Measurements from ENCODE around the gene GLCCI1. TPM values are rescaled to one million over a fixed set of nuclear protein-coding genes. Genes with fewer than 3 reads are reported as not detected.

Gene GLCCI1
- total RNA-seq, 1 donor from 2014 or later, result 25.0 TPM

- Mint-ChIP-seq H3K4me1 (ENCODE audit: unreplicated experiment) (peaks cover 13% of the 10 kb centered on the region), H3K4me3 (no peak overlapping the region), H3K36me3 (no peaks in the 10 kb centered on the region), H3K27ac (no peak overlapping the region), H3K27me3 (no peaks in the 10 kb centered on the region), H3K9me3 (no peaks in the 10 kb centered on the region)
- TF ChIP-seq CTCF (conservative IDR thresholded peaks at IDR 0.05), result no peak
- no peak for DNase-seq (ENCODE audit: extremely low spot score, unreplicated experiment)
These were observed 8.5 kb upstream of the GLCCI1 start for GRCh38 chr7:7959979-7960670.

- no peak for TF ChIP-seq CTCF (conservative IDR thresholded peaks at IDR 0.05)
- Mint-ChIP-seq H3K4me1 (ENCODE audit: unreplicated experiment) (no peaks in the 10 kb centered on the region), H3K36me3 (no peaks in the 10 kb centered on the region), H3K9me3 (no peaks in the 10 kb centered on the region), H3K4me3 (no peak overlapping the region), H3K27me3 (no peaks in the 10 kb centered on the region), H3K27ac (no peak overlapping the region)
- DNase-seq (ENCODE audit: extremely low spot score, unreplicated experiment), result no peak
These were observed 5.7 kb upstream of the GLCCI1 start for GRCh38 chr7:7962851-7963250.

GRCh38 chr7:7964250-7964649, 4.3 kb upstream of the GLCCI1 start:
- no peak for DNase-seq (ENCODE audit: extremely low spot score, unreplicated experiment)
- H3K36me3 Mint-ChIP-seq, result no peaks in the 10 kb centered on the region
- no peak overlapping the region for H3K27ac Mint-ChIP-seq
- no peaks in the 10 kb centered on the region for H3K9me3 Mint-ChIP-seq
- peaks cover 5% of the 10 kb centered on the region for H3K4me1 Mint-ChIP-seq (ENCODE audit: unreplicated experiment)
- no peaks in the 10 kb centered on the region for H3K27me3 Mint-ChIP-seq
- H3K4me3 Mint-ChIP-seq, result no peak overlapping the region
- no peak for TF ChIP-seq CTCF (conservative IDR thresholded peaks at IDR 0.05)

DNA sequence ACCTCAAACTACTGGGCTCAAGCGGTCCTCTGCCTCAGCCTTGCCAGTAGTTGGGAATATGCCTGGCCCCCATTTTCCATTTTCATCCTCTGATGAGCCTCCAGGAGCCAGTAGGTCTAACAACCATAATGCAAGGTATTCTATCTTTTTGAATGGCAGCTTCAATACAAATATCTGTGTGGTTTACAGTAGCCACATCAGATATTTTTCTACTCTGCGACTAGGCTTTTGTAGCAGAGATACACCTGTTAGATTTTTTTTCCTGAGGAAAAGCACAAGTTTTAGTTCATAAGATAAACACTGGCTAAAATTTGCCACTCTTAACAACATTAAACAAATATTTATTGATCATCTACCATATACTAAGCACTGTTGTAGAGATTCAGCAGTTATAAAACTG, 3.9 kb upstream of the GLCCI1 start:
- no peaks in the 10 kb centered on the region for H3K9me3 Mint-ChIP-seq
- H3K36me3 Mint-ChIP-seq, result no peaks in the 10 kb centered on the region
- no peaks in the 10 kb centered on the region for H3K27me3 Mint-ChIP-seq
- peaks cover 5% of the 10 kb centered on the region for H3K4me1 Mint-ChIP-seq (ENCODE audit: unreplicated experiment)
- TF ChIP-seq CTCF (conservative IDR thresholded peaks at IDR 0.05), result no peak
- DNase-seq (ENCODE audit: extremely low spot score, unreplicated experiment), result no peak
- no peak overlapping the region for H3K4me3 Mint-ChIP-seq
- H3K27ac Mint-ChIP-seq, result no peak overlapping the region

DNA sequence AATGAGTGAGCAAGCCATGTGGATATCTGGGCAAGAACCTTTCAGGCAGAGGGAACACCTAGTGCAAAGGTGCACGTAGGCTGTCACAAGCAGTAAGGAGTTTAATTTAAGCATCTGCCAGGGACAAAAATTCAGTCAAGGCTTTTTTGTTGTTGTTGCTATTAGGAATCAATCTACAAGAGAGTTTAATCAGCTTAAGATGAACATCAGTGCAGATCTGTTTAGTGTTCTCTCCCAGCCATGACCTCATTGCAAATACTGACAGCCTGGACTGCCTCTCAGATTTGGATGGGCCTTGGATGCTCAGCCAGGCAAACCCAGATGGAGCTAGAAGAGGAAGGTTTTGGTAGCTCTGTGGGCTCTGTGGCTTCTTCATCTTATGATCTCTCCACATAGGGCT, 3.3 kb upstream of the GLCCI1 start:
- Mint-ChIP-seq H3K27me3 (no peaks in the 10 kb centered on the region), H3K9me3 (no peaks in the 10 kb centered on the region), H3K4me3 (no peak overlapping the region), H3K27ac (no peak overlapping the region), H3K36me3 (no peaks in the 10 kb centered on the region), H3K4me1 (ENCODE audit: unreplicated experiment) (peaks cover 5% of the 10 kb centered on the region)
- DNase-seq (ENCODE audit: extremely low spot score, unreplicated experiment), result no peak
- TF ChIP-seq CTCF (conservative IDR thresholded peaks at IDR 0.05), result no peak
